DMS79 (cell line): ENCODE data around the gene EVPL.

ENCODE experiments used
- DNase-seq: peaks from one replicate; lab custom pipeline; 2025; lab: John Stamatoyannopoulos, UW

Gene EVPL

GRCh38 chr17:75959051-75959838, 67.9 kb downstream of the EVPL start:
- no peak for DNase-seq
